ENCODE results near the gene BCL11B. TPM values are rescaled to one million over a fixed set of nuclear protein-coding genes. Genes with fewer than 3 reads are reported as not detected.

BCL11B gene
- total RNA-seq, 6 experiments from 2014 or later = 0.06 to 0.14 (median 0.10) TPM; not detected in 2

DNA sequence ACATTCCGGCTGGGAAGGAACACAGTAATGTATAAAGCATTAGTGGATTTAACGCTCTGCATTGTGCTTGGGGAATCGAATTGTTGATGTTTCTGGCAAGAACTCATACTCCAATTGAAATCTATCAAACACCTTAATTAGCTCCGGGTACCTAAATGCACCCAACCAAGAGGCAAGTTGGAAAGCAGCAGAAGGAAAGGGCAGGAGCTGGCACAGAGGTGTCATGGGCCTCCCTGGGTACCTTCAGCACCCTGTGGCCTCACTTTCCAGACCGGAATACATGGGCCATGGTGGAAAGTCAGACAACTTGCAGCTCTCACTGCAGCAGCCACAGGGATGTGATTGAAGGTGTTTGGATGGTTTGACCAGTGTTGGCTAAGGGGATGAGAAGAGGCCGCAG is 6.8 kb upstream of the BCL11B start:
- no peak overlapping the region for H3K27ac Mint-ChIP-seq
- H3K9me3 Mint-ChIP-seq = no peaks in the 10 kb centered on the region
- peaks cover 14% of the 10 kb centered on the region; the same call in 1 of the 2 replicates for H3K4me1 Mint-ChIP-seq (ENCODE audit: low read depth)
- peaks cover 25% of the 10 kb centered on the region for H3K27me3 Mint-ChIP-seq (ENCODE audit: insufficient read depth)
- TF ChIP-seq, protein P1, sequence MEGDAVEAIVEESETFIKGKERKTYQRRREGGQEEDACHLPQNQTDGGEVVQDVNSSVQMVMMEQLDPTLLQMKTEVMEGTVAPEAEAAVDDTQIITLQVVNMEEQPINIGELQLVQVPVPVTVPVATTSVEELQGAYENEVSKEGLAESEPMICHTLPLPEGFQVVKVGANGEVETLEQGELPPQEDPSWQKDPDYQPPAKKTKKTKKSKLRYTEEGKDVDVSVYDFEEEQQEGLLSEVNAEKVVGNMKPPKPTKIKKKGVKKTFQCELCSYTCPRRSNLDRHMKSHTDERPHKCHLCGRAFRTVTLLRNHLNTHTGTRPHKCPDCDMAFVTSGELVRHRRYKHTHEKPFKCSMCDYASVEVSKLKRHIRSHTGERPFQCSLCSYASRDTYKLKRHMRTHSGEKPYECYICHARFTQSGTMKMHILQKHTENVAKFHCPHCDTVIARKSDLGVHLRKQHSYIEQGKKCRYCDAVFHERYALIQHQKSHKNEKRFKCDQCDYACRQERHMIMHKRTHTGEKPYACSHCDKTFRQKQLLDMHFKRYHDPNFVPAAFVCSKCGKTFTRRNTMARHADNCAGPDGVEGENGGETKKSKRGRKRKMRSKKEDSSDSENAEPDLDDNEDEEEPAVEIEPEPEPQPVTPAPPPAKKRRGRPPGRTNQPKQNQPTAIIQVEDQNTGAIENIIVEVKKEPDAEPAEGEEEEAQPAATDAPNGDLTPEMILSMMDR (IDR thresholded peaks at IDR 0.05) = no peak
- no peaks in the 10 kb centered on the region for H3K36me3 Mint-ChIP-seq (ENCODE audit: low read depth)
- DNase-seq = no peak
- no peak overlapping the region for H3K4me3 Mint-ChIP-seq

DNA sequence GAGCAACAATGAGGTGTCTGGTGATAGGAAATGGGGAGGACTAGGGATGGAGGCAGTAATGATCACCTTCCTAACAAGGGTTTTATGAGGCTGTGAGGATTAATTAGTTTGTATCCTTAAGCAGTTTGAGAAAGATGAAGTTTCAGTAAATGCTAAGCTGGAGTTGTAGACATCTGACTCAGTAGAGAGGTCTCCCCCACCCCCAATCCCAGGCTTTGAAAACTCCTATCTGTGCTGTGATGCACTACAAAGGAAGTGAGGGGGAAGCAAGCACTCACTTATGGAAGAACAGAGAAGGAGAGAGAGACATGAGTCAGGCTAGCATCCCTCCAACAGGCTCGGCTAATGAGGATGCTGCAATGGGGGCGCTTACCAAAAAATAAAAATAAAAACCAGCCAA is 5.5 kb upstream of the BCL11B start:
- DNase-seq = no peak
- Mint-ChIP-seq H3K27me3 (ENCODE audit: insufficient read depth) (peaks cover 29% of the 10 kb centered on the region), H3K36me3 (ENCODE audit: low read depth) (no peaks in the 10 kb centered on the region), H3K9me3 (no peaks in the 10 kb centered on the region), H3K4me1 (ENCODE audit: low read depth) (peaks cover 19% of the 10 kb centered on the region), H3K4me3 (no peak overlapping the region), H3K27ac (no peak overlapping the region)
- TF ChIP-seq, protein P1 (IDR thresholded peaks at IDR 0.05) = no peak

- Mint-ChIP-seq H3K4me3 (no peak overlapping the region), H3K27ac (no peak overlapping the region), H3K36me3 (ENCODE audit: low read depth) (no peaks in the 10 kb centered on the region), H3K4me1 (ENCODE audit: low read depth) (peaks cover 29% of the 10 kb centered on the region), H3K9me3 (no peaks in the 10 kb centered on the region), H3K27me3 (ENCODE audit: insufficient read depth) (peaks cover 34% of the 10 kb centered on the region)
- TF ChIP-seq, protein P1 (IDR thresholded peaks at IDR 0.05) = no peak
- no peak for DNase-seq
These were observed 4.5 kb upstream of the BCL11B start for GRCh38 chr14:99276482-99276881.

DNA sequence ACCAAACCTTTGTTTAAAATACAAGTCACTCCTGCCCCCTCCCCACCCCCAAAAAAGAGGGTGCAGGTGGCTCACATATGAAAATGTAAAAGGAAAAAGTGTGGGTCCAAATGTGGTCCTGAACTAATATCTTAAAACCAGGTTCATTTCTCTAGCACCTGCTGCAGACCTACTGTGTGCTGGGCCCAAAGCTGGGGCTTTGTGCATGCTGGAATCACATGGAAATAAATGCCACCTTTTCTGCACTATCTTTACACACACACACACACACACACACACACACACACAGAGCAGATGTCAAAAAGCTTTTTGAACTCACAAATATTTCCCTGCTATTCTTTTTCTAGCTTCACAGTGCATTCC is 3.2 kb upstream of the BCL11B start:
- TF ChIP-seq, protein P1 (IDR thresholded peaks at IDR 0.05) = no peak
- no peak for DNase-seq
- H3K9me3 Mint-ChIP-seq = no peaks in the 10 kb centered on the region
- no peak overlapping the region for H3K4me3 Mint-ChIP-seq
- H3K27ac Mint-ChIP-seq = no peak overlapping the region
- H3K27me3 Mint-ChIP-seq (ENCODE audit: insufficient read depth) = peaks cover 27% of the 10 kb centered on the region
- no peaks in the 10 kb centered on the region for H3K36me3 Mint-ChIP-seq (ENCODE audit: low read depth)
- peaks cover 34% of the 10 kb centered on the region for H3K4me1 Mint-ChIP-seq (ENCODE audit: low read depth)

- DNase-seq = peak; percentile 12
- Mint-ChIP-seq H3K27ac (no peak overlapping the region), H3K4me3 (peak overlapping the region; percentile 56; the same call in 1 of the 2 replicates), H3K4me1 (ENCODE audit: low read depth) (peaks cover 38% of the 10 kb centered on the region), H3K9me3 (no peaks in the 10 kb centered on the region), H3K27me3 (ENCODE audit: insufficient read depth) (peaks cover 24% of the 10 kb centered on the region), H3K36me3 (ENCODE audit: low read depth) (no peaks in the 10 kb centered on the region)
- TF ChIP-seq, protein P1 (IDR thresholded peaks at IDR 0.05) = no peak
These were observed 2.6 kb upstream of the BCL11B start for GRCh38 chr14:99274346-99275221.

Data from HFFc6 (cell line).